ENCODE data around the gene SMYD3.

Gene SMYD3

GRCh38 chr1:246003442-246003730, 503.7 kb downstream of the SMYD3 start:
- DNase-seq (ENCODE audit: insufficient read length, low spot score): no peak
- no peak for FAIRE-seq
- no peak for TF ChIP-seq CTCF (IDR thresholded peaks at IDR 0.05; ENCODE audit: insufficient read depth, missing control alignments)

- TF ChIP-seq CTCF (IDR thresholded peaks at IDR 0.05; ENCODE audit: insufficient read depth, missing control alignments): peak; percentile 99
- DNase-seq (ENCODE audit: insufficient read length, low spot score) (peak; percentile 60), FAIRE-seq (peak; percentile 96)
These were observed 504.2 kb downstream of the SMYD3 start for GRCh38 chr1:246002725-246003441.

- no peak for FAIRE-seq
- no peak for DNase-seq (ENCODE audit: insufficient read length, low spot score)
- TF ChIP-seq CTCF (IDR thresholded peaks at IDR 0.05; ENCODE audit: insufficient read depth, missing control alignments): no peak
These were observed 505.2 kb downstream of the SMYD3 start for GRCh38 chr1:246001837-246002230.

GRCh38 chr1:246001142-246001836, 505.8 kb downstream of the SMYD3 start:
- DNase-seq (ENCODE audit: insufficient read length, low spot score) (no peak), FAIRE-seq (no peak)
- no peak for TF ChIP-seq CTCF (IDR thresholded peaks at IDR 0.05; ENCODE audit: insufficient read depth, missing control alignments)

- DNase-seq (ENCODE audit: insufficient read length, low spot score): no peak
- no peak for FAIRE-seq
- TF ChIP-seq CTCF (IDR thresholded peaks at IDR 0.05; ENCODE audit: insufficient read depth, missing control alignments): no peak
These were observed 506.5 kb downstream of the SMYD3 start for GRCh38 chr1:246000638-246001015.

GRCh38 chr1:245999697-246000637, 507.1 kb downstream of the SMYD3 start:
- FAIRE-seq (peak; percentile 55), DNase-seq (ENCODE audit: insufficient read length, low spot score) (no peak)
- TF ChIP-seq CTCF (IDR thresholded peaks at IDR 0.05; ENCODE audit: insufficient read depth, missing control alignments): no peak
